Calu3 (cell line): ENCODE results near the gene CRIM1. TPM values are rescaled to one million over a fixed set of nuclear protein-coding genes. Genes with fewer than 3 reads are reported as not detected.

Source experiments
- BruUV-seq: library from RNA; stranded (reverse); fragments of 400-500 nt; replicated peaks from 2 replicates; lab custom pipeline; 2021; lab: Mats Ljungman, UMichigan
- CTCF ChIA-PET: fragments of 300-600 bp; sonication (Branson Sonifier 250); formaldehyde crosslinking; loops from one replicate; lab custom pipeline; 2022; ENCODE audit warnings: antibody characterized with exemption; lab: Charles Lee
- DNase-seq: peaks from one replicate; pipeline ENCODE4 v3.0.0; 2022
- H3K27ac Mint-ChIP-seq: one replicate; pipeline ENCODE4 v1.8.0; 2022; ENCODE audit warnings: mixed read lengths; ENCODE audit not compliant: unreplicated experiment
- H3K27me3 Mint-ChIP-seq: one replicate; pipeline ENCODE4 v1.8.0; 2022; ENCODE audit warnings: mixed read lengths; ENCODE audit not compliant: unreplicated experiment
- H3K36me3 Mint-ChIP-seq: one replicate; pipeline ENCODE4 v1.8.0; 2022; ENCODE audit warnings: mild to moderate bottlenecking, moderate library complexity, mixed read lengths; ENCODE audit not compliant: insufficient read depth, unreplicated experiment
- H3K4me1 Mint-ChIP-seq: one replicate; pipeline ENCODE4 v1.8.0; 2022; ENCODE audit warnings: mild to moderate bottlenecking, low read depth, mixed read lengths; ENCODE audit not compliant: unreplicated experiment
- H3K4me3 Mint-ChIP-seq: one replicate; pipeline ENCODE4 v1.8.0; 2022; ENCODE audit warnings: mild to moderate bottlenecking, low read depth, moderate library complexity, mixed read lengths; ENCODE audit not compliant: unreplicated experiment
- H3K9me3 Mint-ChIP-seq: one replicate; pipeline ENCODE4 v1.8.0; 2022; ENCODE audit warnings: low read depth, mixed read lengths; ENCODE audit not compliant: unreplicated experiment
- intact Hi-C: fragments of 100-400 bp; cut with micrococcal nuclease; formaldehyde crosslinking; loops from one replicate; pipeline ENCODE4 v1.10.0; 2022; ENCODE audit not compliant: unreplicated experiment
- total RNA-seq: library from RNA; stranded (reverse); gene quantifications from 2 replicates; pipeline ENCODE4 v1.2.3, GENCODE V29; 2022
- TF ChIP-seq, protein P1 (sequence below): fragments of 200-600 bp; IDR thresholded peaks from one replicate; pipeline ENCODE4 v1.8.0; 2022; ENCODE audit warnings: antibody characterized with exemption; ENCODE audit not compliant: unreplicated experiment

Gene CRIM1
- total RNA-seq, 1 experiment from 2014 or later, result 57.6 TPM

GRCh38 chr2:36393738-36394256 is 38.2 kb downstream of the CRIM1 start:
- BruUV-seq, result no TSS peak
- peaks cover 30% of the 10 kb centered on the region for H3K4me1 Mint-ChIP-seq
- no peak overlapping the region for H3K4me3 Mint-ChIP-seq
- H3K27me3 Mint-ChIP-seq, result no peaks in the 10 kb centered on the region
- H3K9me3 Mint-ChIP-seq, result no peaks in the 10 kb centered on the region
- no peaks in the 10 kb centered on the region for H3K36me3 Mint-ChIP-seq
- intact Hi-C loops, result no loop called here
- no peak for DNase-seq
- no peak overlapping the region for H3K27ac Mint-ChIP-seq
- CTCF ChIA-PET, result interaction anchor here (1.0 kb wide), 1 partner anchor 17 kb away, joined by 4 read pairs; no protein-coding TSS in a partner anchor
- TF ChIP-seq, protein P1, sequence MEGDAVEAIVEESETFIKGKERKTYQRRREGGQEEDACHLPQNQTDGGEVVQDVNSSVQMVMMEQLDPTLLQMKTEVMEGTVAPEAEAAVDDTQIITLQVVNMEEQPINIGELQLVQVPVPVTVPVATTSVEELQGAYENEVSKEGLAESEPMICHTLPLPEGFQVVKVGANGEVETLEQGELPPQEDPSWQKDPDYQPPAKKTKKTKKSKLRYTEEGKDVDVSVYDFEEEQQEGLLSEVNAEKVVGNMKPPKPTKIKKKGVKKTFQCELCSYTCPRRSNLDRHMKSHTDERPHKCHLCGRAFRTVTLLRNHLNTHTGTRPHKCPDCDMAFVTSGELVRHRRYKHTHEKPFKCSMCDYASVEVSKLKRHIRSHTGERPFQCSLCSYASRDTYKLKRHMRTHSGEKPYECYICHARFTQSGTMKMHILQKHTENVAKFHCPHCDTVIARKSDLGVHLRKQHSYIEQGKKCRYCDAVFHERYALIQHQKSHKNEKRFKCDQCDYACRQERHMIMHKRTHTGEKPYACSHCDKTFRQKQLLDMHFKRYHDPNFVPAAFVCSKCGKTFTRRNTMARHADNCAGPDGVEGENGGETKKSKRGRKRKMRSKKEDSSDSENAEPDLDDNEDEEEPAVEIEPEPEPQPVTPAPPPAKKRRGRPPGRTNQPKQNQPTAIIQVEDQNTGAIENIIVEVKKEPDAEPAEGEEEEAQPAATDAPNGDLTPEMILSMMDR, result no peak

GRCh38 chr2:36394804-36395203 is 39.2 kb downstream of the CRIM1 start:
- H3K27ac Mint-ChIP-seq, result no peak overlapping the region

GRCh38 chr2:36395866-36396265 is 40.3 kb downstream of the CRIM1 start:
- H3K4me3 Mint-ChIP-seq, result no peak overlapping the region
- H3K36me3 Mint-ChIP-seq, result no peaks in the 10 kb centered on the region
- H3K4me1 Mint-ChIP-seq, result peaks cover 25% of the 10 kb centered on the region
- CTCF ChIA-PET, result interaction anchor here (0.5 to 1.1 kb wide), 2 partner anchors 13 to 21 kb away, joined by 3 to 6 read pairs; no protein-coding TSS in a partner anchor
- no peak overlapping the region for H3K27ac Mint-ChIP-seq
- BruUV-seq, result no TSS peak
- no peaks in the 10 kb centered on the region for H3K9me3 Mint-ChIP-seq
- no peaks in the 10 kb centered on the region for H3K27me3 Mint-ChIP-seq
- DNase-seq, result no peak
- TF ChIP-seq, protein P1, result no peak
- intact Hi-C loops, result no loop called here

More at GRCh38 chr2:36394804-36395203, 39.2 kb downstream of the CRIM1 start:
- no peaks in the 10 kb centered on the region for H3K27me3 Mint-ChIP-seq
- CTCF ChIA-PET, result interaction anchor here (0.7 kb wide), 1 partner anchor 422 kb away, joined by 4 read pairs; no protein-coding TSS in a partner anchor
- no peaks in the 10 kb centered on the region for H3K9me3 Mint-ChIP-seq
- no peaks in the 10 kb centered on the region for H3K36me3 Mint-ChIP-seq
- TF ChIP-seq, protein P1, result no peak
- peaks cover 25% of the 10 kb centered on the region for H3K4me1 Mint-ChIP-seq
- no TSS peak for BruUV-seq
- intact Hi-C loops, result no loop called here
- DNase-seq, result no peak
- H3K4me3 Mint-ChIP-seq, result no peak overlapping the region

DNA sequence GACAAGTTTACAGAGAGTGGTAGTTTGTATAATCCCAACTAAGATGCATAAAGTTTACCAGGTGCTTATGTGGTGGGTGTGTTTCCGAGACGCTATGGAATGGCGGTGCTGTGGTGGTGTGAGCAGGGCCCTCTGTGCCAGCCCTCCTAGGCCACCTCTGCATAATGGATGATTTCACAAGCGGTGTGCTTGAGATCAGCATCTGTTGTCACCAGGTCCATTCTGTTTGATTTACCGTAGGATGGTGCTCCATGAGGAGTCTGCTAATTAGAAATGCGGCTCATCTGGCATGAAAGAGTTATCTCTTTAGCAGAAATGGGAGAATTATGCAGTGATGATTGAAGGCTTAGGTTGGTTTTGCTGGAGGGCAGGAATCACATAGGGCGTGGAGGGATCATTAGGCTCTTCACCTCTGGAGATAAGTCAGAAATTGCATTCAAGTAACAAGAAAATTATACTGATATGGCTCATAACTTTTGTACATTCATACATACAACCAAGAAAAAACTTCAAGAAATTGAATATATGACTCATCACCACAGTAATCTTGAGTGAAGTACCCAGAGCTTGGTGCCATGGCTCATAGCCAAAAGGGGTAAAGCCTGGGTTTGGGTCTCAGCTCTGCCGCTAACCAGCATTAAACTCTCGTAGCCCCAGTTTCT is 41.4 kb downstream of the CRIM1 start:
- TF ChIP-seq, protein P1, result no peak
- CTCF ChIA-PET, result no interaction called here

More for the DNA sequence above, 41.4 kb downstream of the CRIM1 start:
- DNase-seq, result no peak
- intact Hi-C loops, result no loop called here
- H3K27me3 Mint-ChIP-seq, result no peaks in the 10 kb centered on the region
- no peak overlapping the region for H3K27ac Mint-ChIP-seq
- no peaks in the 10 kb centered on the region for H3K9me3 Mint-ChIP-seq
- H3K36me3 Mint-ChIP-seq, result no peaks in the 10 kb centered on the region
- no peak overlapping the region for H3K4me3 Mint-ChIP-seq
- peaks cover 25% of the 10 kb centered on the region for H3K4me1 Mint-ChIP-seq
- no TSS peak for BruUV-seq
